Breast epithelium (tissue), 3 donors: ENCODE measurements around the gene NIPAL3.

ENCODE experiments used
- POLR2A ChIP-seq: fragments of 450-650 bp; IDR thresholded peaks from one replicate; pipeline ENCODE4 v1.6.1; 2016; ENCODE audit warnings: antibody characterized with exemption, mild to moderate bottlenecking, moderate library complexity
- POLR2AphosphoS5 ChIP-seq, 3 donors: sonication (generic); formaldehyde crosslinking; IDR thresholded peaks; one replicate each; pipeline ENCODE4 v1.6.1; 2017; ENCODE audit warnings: antibody characterized with exemption in 3 of 3
- TF ChIP-seq, protein P1 (sequence below), 3 donors: fragments of 450-650 bp; IDR thresholded peaks; one replicate each; pipeline ENCODE4 v1.5.1; 2016 to 2017; ENCODE audit warnings: antibody characterized with exemption in 3 of 3, mild to moderate bottlenecking in 3 of 3, moderate library complexity in 3 of 3

DNA sequence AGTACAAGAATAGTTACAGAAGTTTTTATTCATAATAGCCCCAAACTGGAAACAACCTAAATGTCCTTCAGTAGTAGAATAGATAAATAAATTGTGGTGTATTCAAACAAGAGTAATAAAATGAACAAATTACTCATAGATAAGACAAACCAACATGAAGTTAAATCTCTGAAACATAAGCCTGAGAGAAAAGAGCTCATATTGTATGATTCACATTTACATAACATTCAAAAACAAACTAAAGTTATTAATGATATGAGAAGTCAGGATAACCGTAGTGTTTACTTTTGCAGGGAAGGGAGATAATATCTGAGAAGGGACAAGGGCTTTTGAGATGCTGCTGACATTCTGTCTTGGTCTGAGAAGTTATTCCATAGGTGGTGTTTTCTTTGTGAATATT is 15.5 kb upstream of the NIPAL3 start:
- TF ChIP-seq POLR2A (no peak), POLR2AphosphoS5 (IDR thresholded peaks at IDR 0.05) (no peak)
- TF ChIP-seq, protein P1, sequence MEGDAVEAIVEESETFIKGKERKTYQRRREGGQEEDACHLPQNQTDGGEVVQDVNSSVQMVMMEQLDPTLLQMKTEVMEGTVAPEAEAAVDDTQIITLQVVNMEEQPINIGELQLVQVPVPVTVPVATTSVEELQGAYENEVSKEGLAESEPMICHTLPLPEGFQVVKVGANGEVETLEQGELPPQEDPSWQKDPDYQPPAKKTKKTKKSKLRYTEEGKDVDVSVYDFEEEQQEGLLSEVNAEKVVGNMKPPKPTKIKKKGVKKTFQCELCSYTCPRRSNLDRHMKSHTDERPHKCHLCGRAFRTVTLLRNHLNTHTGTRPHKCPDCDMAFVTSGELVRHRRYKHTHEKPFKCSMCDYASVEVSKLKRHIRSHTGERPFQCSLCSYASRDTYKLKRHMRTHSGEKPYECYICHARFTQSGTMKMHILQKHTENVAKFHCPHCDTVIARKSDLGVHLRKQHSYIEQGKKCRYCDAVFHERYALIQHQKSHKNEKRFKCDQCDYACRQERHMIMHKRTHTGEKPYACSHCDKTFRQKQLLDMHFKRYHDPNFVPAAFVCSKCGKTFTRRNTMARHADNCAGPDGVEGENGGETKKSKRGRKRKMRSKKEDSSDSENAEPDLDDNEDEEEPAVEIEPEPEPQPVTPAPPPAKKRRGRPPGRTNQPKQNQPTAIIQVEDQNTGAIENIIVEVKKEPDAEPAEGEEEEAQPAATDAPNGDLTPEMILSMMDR (IDR thresholded peaks at IDR 0.05): no peak
